GM23248 (cell line): Measurements from ENCODE around the gene POMT1. TPM values are rescaled to one million over a fixed set of nuclear protein-coding genes. Genes with fewer than 3 reads are reported as not detected.

Source experiments
- DNase-seq: peaks from one replicate; pipeline ENCODE4 v3.0.0-alpha.2; 2015
- H2AFZ ChIP-seq: fragments of 200-600 bp; sonication (generic); 2 replicates; pipeline ENCODE4 v1.6.1; 2016; ENCODE audit warnings: antibody characterized with exemption
- H3F3A ChIP-seq: fragments of 200-600 bp; sonication (generic); 2 replicates; pipeline ENCODE4 v1.6.1; 2016; ENCODE audit warnings: mild to moderate bottlenecking, antibody characterized with exemption, mixed run types; ENCODE audit not compliant: insufficient read depth
- H3K27ac ChIP-seq: fragments of 200-600 bp; sonication (generic); 2 replicates; pipeline ENCODE4 v1.5.1; 2016; ENCODE audit warnings: mild to moderate bottlenecking
- H3K27me3 ChIP-seq: fragments of 200-600 bp; sonication (generic); replicated peaks from 2 replicates; pipeline ENCODE4 v1.6.1; 2016; ENCODE audit warnings: mild to moderate bottlenecking; ENCODE audit not compliant: insufficient read depth
- H3K36me3 ChIP-seq: fragments of 200-600 bp; sonication (generic); 2 replicates; pipeline ENCODE4 v1.6.1; 2016; ENCODE audit warnings: low read depth, mild to moderate bottlenecking
- H3K4me1 ChIP-seq: fragments of 200-600 bp; sonication (generic); 2 replicates; pipeline ENCODE4 v1.6.1; 2016; ENCODE audit warnings: mild to moderate bottlenecking; ENCODE audit not compliant: insufficient read depth
- H3K4me2 ChIP-seq: fragments of 200-600 bp; sonication (generic); one replicate; pipeline ENCODE4 v1.6.1; 2016; ENCODE audit warnings: mild to moderate bottlenecking; ENCODE audit not compliant: unreplicated experiment
- H3K4me3 ChIP-seq: fragments of 200-600 bp; sonication (generic); 2 replicates; pipeline ENCODE4 v1.5.1; 2016; ENCODE audit warnings: mild to moderate bottlenecking
- H3K79me2 ChIP-seq: fragments of 200-600 bp; sonication (generic); 2 replicates; pipeline ENCODE4 v1.6.1; 2016; ENCODE audit warnings: mild to moderate bottlenecking; ENCODE audit not compliant: insufficient read depth
- H3K9ac ChIP-seq: fragments of 200-600 bp; sonication (generic); 2 replicates; pipeline ENCODE4 v1.6.1; 2016; ENCODE audit warnings: mild to moderate bottlenecking
- H3K9me2 ChIP-seq: fragments of 200-600 bp; sonication (generic); 2 replicates; pipeline ENCODE4 v1.6.1; 2016; ENCODE audit warnings: mixed run types, mild to moderate bottlenecking, moderate library complexity; ENCODE audit not compliant: insufficient read depth
- H3K9me3 ChIP-seq: fragments of 200-600 bp; sonication (generic); one replicate; pipeline ENCODE4 v1.6.1; 2017; ENCODE audit warnings: low read depth
- H4K20me1 ChIP-seq: fragments of 200-600 bp; sonication (generic); 2 replicates; pipeline ENCODE4 v1.6.0; 2016; ENCODE audit not compliant: insufficient read depth
- EZH2 ChIP-seq: fragments of 200-600 bp; sonication (generic); IDR thresholded peaks from 2 replicates; pipeline ENCODE4 v1.6.1; 2018; ENCODE audit warnings: antibody characterized with exemption, mild to moderate bottlenecking; ENCODE audit not compliant: insufficient read depth, poor library complexity, severe bottlenecking
- EZH2phosphoT487 ChIP-seq: fragments of 200-600 bp; sonication (generic); IDR thresholded peaks from 2 replicates; pipeline ENCODE4 v1.6.1; 2018; ENCODE audit warnings: antibody characterized with exemption, moderate library complexity, mild to moderate bottlenecking, low read depth; ENCODE audit not compliant: insufficient read depth
- WGBS, 2 experiments: methylation state at CpG; one replicate each; pipeline ENCODE4 v1.1.6; 2015 to 2017; ENCODE audit warnings: low lambda C conversion rate in 2 of 2, low coverage in 1 of 2; ENCODE audit errors: missing lambda C conversion rate in 2 of 2; 5-methylcytosine and 5-hydroxymethylcytosine counted together
- in situ Hi-C: fragments of 300-500 bp; cut with MboI; formaldehyde crosslinking; loops from 2 replicates; pipeline ENCODE4 v1.15.0; 2020
- polyA plus RNA-seq: library from polyadenylated mRNA; unstranded; fragments of >200 nt; fragmentation: Nextera tagmentation; extraction: Ambion mirVana; gene quantifications from 2 replicates; pipeline ENCODE4 v1.2.1, GENCODE V29; 2016
- total RNA-seq: library from RNA; depleted of rRNA; stranded (reverse); fragments of >200 nt; shearing (Covaris generic); gene quantifications from 2 replicates; pipeline ENCODE4 v1.2.3, GENCODE V29; 2014

The POMT1 gene
- total and polyA plus RNA-seq, 2 experiments from 2014 or later, result 28.4 to 32.9 TPM

- 90% methylated on average over 19 of the region's 19 CpGs for WGBS, 2 experiments
- Histone ChIP-seq H3K9me3 (no peaks in the 10 kb centered on the region), H3F3A (no peaks in the 10 kb centered on the region), H3K4me1 (no peaks in the 10 kb centered on the region), H3K4me2 (no peak overlapping the region), H3K27me3 (no peaks in the 10 kb centered on the region), H4K20me1 (no peaks in the 10 kb centered on the region), H2AFZ (no peak overlapping the region), H3K4me3 (no peak overlapping the region), H3K27ac (no peak overlapping the region), H3K79me2 (no peaks in the 10 kb centered on the region), H3K36me3 (no peaks in the 10 kb centered on the region), H3K9ac (no peak overlapping the region), H3K9me2 (no peaks in the 10 kb centered on the region)
- TF ChIP-seq EZH2 (no peak), EZH2phosphoT487 (no peak)
- DNase-seq, result no peak
- in situ Hi-C loops, result no loop called here
Measured at GRCh38 chr9:131537946-131538345, 35.2 kb downstream of the POMT1 start.

GRCh38 chr9:131539223-131539923, 36.7 kb downstream of the POMT1 start:
- H4K20me1 ChIP-seq, result no peaks in the 10 kb centered on the region
- no peak overlapping the region for H3K4me2 ChIP-seq
- TF ChIP-seq EZH2phosphoT487, result no peak
- no peak for TF ChIP-seq EZH2
- no peak overlapping the region for H3K4me3 ChIP-seq
- no peaks in the 10 kb centered on the region for H3F3A ChIP-seq
- H3K27ac ChIP-seq, result no peak overlapping the region
- H2AFZ ChIP-seq, result no peak overlapping the region
- no peak overlapping the region for H3K9ac ChIP-seq
- H3K4me1 ChIP-seq, result no peaks in the 10 kb centered on the region
- H3K79me2 ChIP-seq, result no peaks in the 10 kb centered on the region
- H3K9me3 ChIP-seq, result no peaks in the 10 kb centered on the region
- H3K9me2 ChIP-seq, result no peaks in the 10 kb centered on the region
- in situ Hi-C loops, result no loop called here
- DNase-seq, result no peak
- peaks cover 1% of the 10 kb centered on the region; the same call in 1 of the 2 replicates for H3K27me3 ChIP-seq
- H3K36me3 ChIP-seq, result no peaks in the 10 kb centered on the region
- 70 to 72% methylated on average over 5 to 7 of the region's 7 CpGs for WGBS, 2 experiments

- no peaks in the 10 kb centered on the region for H3K9me3 ChIP-seq
- in situ Hi-C loops, result no loop called here
- H3F3A ChIP-seq, result no peaks in the 10 kb centered on the region
- no peaks in the 10 kb centered on the region for H3K79me2 ChIP-seq
- peaks cover 36% of the 10 kb centered on the region for H3K27me3 ChIP-seq
- no peak overlapping the region for H3K4me2 ChIP-seq
- WGBS, 2 experiments, result 74 to 78% methylated on average over 6 of the region's 6 CpGs
- H3K9ac ChIP-seq, result no peak overlapping the region
- H3K27ac ChIP-seq, result no peak overlapping the region
- H3K4me3 ChIP-seq, result no peak overlapping the region
- H3K9me2 ChIP-seq, result no peaks in the 10 kb centered on the region
- H3K4me1 ChIP-seq, result no peaks in the 10 kb centered on the region
- no peaks in the 10 kb centered on the region for H4K20me1 ChIP-seq
- H2AFZ ChIP-seq, result no peak overlapping the region
- no peak for TF ChIP-seq EZH2phosphoT487
- no peak for TF ChIP-seq EZH2
- no peak for DNase-seq
- H3K36me3 ChIP-seq, result no peaks in the 10 kb centered on the region
Measured at GRCh38 chr9:131543141-131543540, 40.4 kb downstream of the POMT1 start.

GRCh38 chr9:131545003-131545785, 42.5 kb downstream of the POMT1 start, which contains the start of gene PRRT1B:
PRRT1B (plus strand) TSS chr9:131545523; CDS start chr9:131545616, 93 bp downstream.
- no peaks in the 10 kb centered on the region for H4K20me1 ChIP-seq
- peaks cover 44% of the 10 kb centered on the region for H3K27me3 ChIP-seq
- no peak within 1 kb of the TSS for H3K9ac ChIP-seq
- no peaks in the 10 kb centered on the region for H3K9me3 ChIP-seq
- no peaks in the 10 kb centered on the region for H3K79me2 ChIP-seq
- no peaks in the 10 kb centered on the region for H3K36me3 ChIP-seq
- H3K27ac ChIP-seq, result no peak within 1 kb of the TSS
- in situ Hi-C loops, result no loop called here
- peak; percentile 13 for DNase-seq
- no peaks in the 10 kb centered on the region for H3F3A ChIP-seq
- WGBS, 2 experiments, result 18 to 23% methylated on average over 32 to 50 of the region's 50 CpGs
- H3K9me2 ChIP-seq, result no peaks in the 10 kb centered on the region
- no peaks in the 10 kb centered on the region for H3K4me1 ChIP-seq
- H3K4me2 ChIP-seq, result no peak within 1 kb of the TSS
- no peak within 1 kb of the TSS for H2AFZ ChIP-seq
- H3K4me3 ChIP-seq, result no peak within 1 kb of the TSS
- TF ChIP-seq EZH2phosphoT487, result no peak
- TF ChIP-seq EZH2, result peak; percentile 95
